PC-3 (cell line): ENCODE measurements around the gene PTPRN2. TPM values are rescaled to one million over a fixed set of nuclear protein-coding genes. Genes with fewer than 3 reads are reported as not detected.

ENCODE experiments used
- ATAC-seq: fragments of 200-7000 bp; cut with Tn5 transposase; 2 replicates; pipeline ENCODE4 v1.9.1; 2020; ENCODE audit warnings: mild to moderate bottlenecking, moderate library complexity
- BruUV-seq: library from RNA; stranded (reverse); fragments of 400-500 nt; replicated peaks from 2 replicates; lab custom pipeline; 2021; lab: Mats Ljungman, UMichigan
- CTCF ChIA-PET: fragments of 300-600 bp; sonication (Branson Sonifier 250); formaldehyde crosslinking; loops from one replicate; lab custom pipeline; 2022; ENCODE audit warnings: antibody characterized with exemption; lab: Charles Lee
- POLR2A ChIA-PET: fragments of 300-600 bp; sonication (Branson Sonifier 250); formaldehyde crosslinking; loops from one replicate; lab custom pipeline; 2022; ENCODE audit warnings: antibody characterized with exemption; ENCODE audit not compliant: unreplicated experiment; lab: Charles Lee
- DNase-seq: peaks from one replicate; pipeline ENCODE4 v3.0.0-alpha.2; 2015
- H2AFZ ChIP-seq: fragments of 300-600 bp; sonication (generic); 2 replicates; pipeline ENCODE4 v1.6.0; 2016; ENCODE audit warnings: antibody characterized with exemption, low read length
- H3F3A ChIP-seq: fragments of 300-600 bp; sonication (generic); one replicate; pipeline ENCODE4 v1.6.0; 2017; ENCODE audit warnings: antibody characterized with exemption, low read length, control low read depth, mild to moderate bottlenecking; ENCODE audit not compliant: unreplicated experiment
- H3K27ac ChIP-seq: fragments of 300-600 bp; sonication (generic); 2 replicates; pipeline ENCODE4 v1.5.1; 2016; ENCODE audit warnings: mild to moderate bottlenecking, low read length
- H3K27me3 ChIP-seq: fragments of 300-600 bp; sonication (generic); 2 replicates; pipeline ENCODE4 v1.6.1; 2016; ENCODE audit warnings: low read length, mixed read lengths
- H3K36me3 ChIP-seq: fragments of 300-600 bp; sonication (generic); 2 replicates; pipeline ENCODE4 v1.6.1; 2016; ENCODE audit warnings: low read depth, mixed run types, low read length, mixed read lengths
- H3K4me1 ChIP-seq: fragments of 300-600 bp; sonication (generic); 2 replicates; pipeline ENCODE4 v1.5.1; 2016; ENCODE audit warnings: low read length; ENCODE audit not compliant: insufficient read depth
- H3K4me2 ChIP-seq: fragments of 300-600 bp; sonication (generic); 2 replicates; pipeline ENCODE4 v1.6.0; 2016; ENCODE audit warnings: low read length
- H3K4me3 ChIP-seq: fragments of 300-600 bp; sonication (generic); 2 replicates; pipeline ENCODE4 v1.5.1; 2016; ENCODE audit warnings: mild to moderate bottlenecking, low read length, mixed read lengths
- H3K79me2 ChIP-seq: fragments of 300-600 bp; sonication (generic); 2 replicates; pipeline ENCODE4 v1.6.1; 2017; ENCODE audit warnings: low read length, mixed read lengths
- H3K9ac ChIP-seq: fragments of 300-600 bp; sonication (generic); 2 replicates; pipeline ENCODE4 v1.6.0; 2016; ENCODE audit warnings: mild to moderate bottlenecking, low read length
- H3K9me2 ChIP-seq: fragments of 300-600 bp; sonication (generic); replicated peaks from 2 replicates; pipeline ENCODE4 v1.6.1; 2016; ENCODE audit warnings: mixed run types, low read length, mixed read lengths
- H3K9me3 ChIP-seq: fragments of 300-600 bp; sonication (generic); 2 replicates; pipeline ENCODE4 v1.6.1; 2016; ENCODE audit warnings: low read length, mixed read lengths
- H4K20me1 ChIP-seq: fragments of 300-600 bp; sonication (generic); 2 replicates; pipeline ENCODE4 v1.6.1; 2016; ENCODE audit warnings: low read length, mixed read lengths
- CTCF ChIP-seq: fragments of 300-600 bp; sonication (generic); conservative IDR thresholded peaks from 2 replicates; pipeline ENCODE4 v1.5.1; 2017; ENCODE audit warnings: antibody characterized with exemption, low read depth, mild to moderate bottlenecking, low read length
- EZH2 ChIP-seq: fragments of 300-600 bp; sonication (generic); IDR thresholded peaks from one replicate; pipeline ENCODE4 v1.6.1; 2017; ENCODE audit warnings: antibody characterized with exemption, mild to moderate bottlenecking, low read length; ENCODE audit not compliant: unreplicated experiment
- EZH2phosphoT487 ChIP-seq: fragments of 300-600 bp; sonication (generic); IDR thresholded peaks from 2 replicates; pipeline ENCODE4 v1.6.1; 2018; ENCODE audit warnings: mild to moderate bottlenecking, antibody characterized with exemption, low read length, borderline replicate concordance
- intact Hi-C: fragments of 100-400 bp; cut with micrococcal nuclease; formaldehyde crosslinking; loops from 2 replicates; pipeline ENCODE4 v1.9.0; 2023
- total RNA-seq: library from RNA; depleted of rRNA; stranded (reverse); fragments of >200 nt; gene quantifications from 2 replicates; pipeline ENCODE4 v1.2.3, GENCODE V29; 2014

The PTPRN2 gene
- total RNA-seq, 1 experiment from 2014 or later, result 3.2 TPM

GRCh38 chr7:157901166-157901565, 686.5 kb downstream of the PTPRN2 start:
- POLR2A ChIA-PET, result no interaction called here
- no peaks in the 10 kb centered on the region for H4K20me1 ChIP-seq
- H3K9ac ChIP-seq, result no peak overlapping the region
- H3K4me3 ChIP-seq, result no peak overlapping the region
- H3K4me1 ChIP-seq, result no peaks in the 10 kb centered on the region
- H3K79me2 ChIP-seq, result no peaks in the 10 kb centered on the region
- no peaks in the 10 kb centered on the region for H3K9me3 ChIP-seq
- TF ChIP-seq EZH2phosphoT487, result no peak
- intact Hi-C loops, result no loop called here
- H3F3A ChIP-seq, result no peaks in the 10 kb centered on the region
- no peak for ATAC-seq
- BruUV-seq, result no TSS peak
- no peaks in the 10 kb centered on the region for H3K27me3 ChIP-seq
- no peak for DNase-seq
- CTCF ChIA-PET, result no interaction called here
- H3K9me2 ChIP-seq, result no peaks in the 10 kb centered on the region
- H2AFZ ChIP-seq, result no peak overlapping the region
- H3K36me3 ChIP-seq, result no peaks in the 10 kb centered on the region
- H3K4me2 ChIP-seq, result no peak overlapping the region
- no peak overlapping the region for H3K27ac ChIP-seq

GRCh38 chr7:157900556-157900955, 687.1 kb downstream of the PTPRN2 start:
- intact Hi-C loops, result no loop called here
- no TSS peak for BruUV-seq
- no peaks in the 10 kb centered on the region for H3K4me1 ChIP-seq
- H3K27me3 ChIP-seq, result no peaks in the 10 kb centered on the region
- no peaks in the 10 kb centered on the region for H3K9me3 ChIP-seq
- no peak for DNase-seq
- H3K9me2 ChIP-seq, result no peaks in the 10 kb centered on the region
- no peaks in the 10 kb centered on the region for H3K36me3 ChIP-seq
- no peak overlapping the region for H3K9ac ChIP-seq
- H4K20me1 ChIP-seq, result no peaks in the 10 kb centered on the region
- H3K27ac ChIP-seq, result no peak overlapping the region
- CTCF ChIA-PET, result no interaction called here
- no peak for ATAC-seq
- no peak overlapping the region for H3K4me3 ChIP-seq
- no peaks in the 10 kb centered on the region for H3F3A ChIP-seq
- no peak for TF ChIP-seq EZH2phosphoT487
- no peak for TF ChIP-seq CTCF
- TF ChIP-seq EZH2, result no peak
- no peaks in the 10 kb centered on the region for H3K79me2 ChIP-seq
- H2AFZ ChIP-seq, result no peak overlapping the region
- H3K4me2 ChIP-seq, result no peak overlapping the region
- POLR2A ChIA-PET, result no interaction called here

GRCh38 chr7:157900011-157900410, 687.6 kb downstream of the PTPRN2 start:
- intact Hi-C loops, result no loop called here
- ChIA-PET CTCF (no interaction called here), POLR2A (no interaction called here)

More at GRCh38 chr7:157900011-157900410, 687.6 kb downstream of the PTPRN2 start:
- Histone ChIP-seq H3K9ac (no peak overlapping the region), H3K9me2 (no peaks in the 10 kb centered on the region), H3K79me2 (no peaks in the 10 kb centered on the region), H3K27ac (no peak overlapping the region), H3K4me1 (no peaks in the 10 kb centered on the region), H3K36me3 (no peaks in the 10 kb centered on the region), H2AFZ (no peak overlapping the region), H4K20me1 (no peaks in the 10 kb centered on the region), H3K27me3 (no peaks in the 10 kb centered on the region), H3K4me3 (no peak overlapping the region), H3F3A (no peaks in the 10 kb centered on the region), H3K9me3 (no peaks in the 10 kb centered on the region), H3K4me2 (no peak overlapping the region)
- no TSS peak for BruUV-seq
- ATAC-seq (no peak), DNase-seq (no peak)
- no peak for TF ChIP-seq EZH2phosphoT487
- TF ChIP-seq CTCF, result no peak
